Neural crest cell (in vitro differentiated cells): ENCODE results near the gene ZMIZ1. TPM values are rescaled to one million over a fixed set of nuclear protein-coding genes. Genes with fewer than 3 reads are reported as not detected.

Experiments used
- DNase-seq: peaks from one replicate; pipeline ENCODE4 v3.0.0; 2021; ENCODE audit warnings: low read depth, mixed read lengths, low spot score
- H3K27ac Mint-ChIP-seq: one replicate; pipeline ENCODE4 v1.8.0; 2021; ENCODE audit warnings: mild to moderate bottlenecking, mixed read lengths; ENCODE audit not compliant: unreplicated experiment
- H3K27me3 Mint-ChIP-seq: 2 replicates; pipeline ENCODE4 v1.8.0; 2021; ENCODE audit warnings: low read depth, mild to moderate bottlenecking, mixed read lengths
- H3K36me3 Mint-ChIP-seq: 2 replicates; pipeline ENCODE4 v1.8.0; 2021; ENCODE audit warnings: low read depth, mild to moderate bottlenecking, mixed read lengths
- H3K4me1 Mint-ChIP-seq: 2 replicates; pipeline ENCODE4 v1.8.0; 2021; ENCODE audit warnings: mixed read lengths
- H3K4me3 Mint-ChIP-seq: one replicate; pipeline ENCODE4 v1.8.0; 2021; ENCODE audit warnings: mild to moderate bottlenecking, mixed read lengths
- H3K9me3 Mint-ChIP-seq: 2 replicates; pipeline ENCODE4 v1.8.0; 2021; ENCODE audit warnings: mixed read lengths
- CTCF ChIP-seq: fragments of 200-600 bp; sonication (generic); conservative IDR thresholded peaks from 2 replicates; pipeline ENCODE4 v1.5.0; 2021; ENCODE audit warnings: antibody characterized with exemption, mild to moderate bottlenecking
- total RNA-seq: library from RNA; stranded (reverse); gene quantifications from 2 replicates; pipeline ENCODE4 v1.2.1, GENCODE V29; 2021

The ZMIZ1 gene
- total RNA-seq, 1 donor from 2014 or later: 92.0 TPM

- Mint-ChIP-seq H3K4me1 (peaks cover 86% of the 10 kb centered on the region), H3K27me3 (no peaks in the 10 kb centered on the region), H3K27ac (no peak overlapping the region), H3K4me3 (peak overlapping the region; percentile 41), H3K9me3 (no peaks in the 10 kb centered on the region), H3K36me3 (no peaks in the 10 kb centered on the region)
- no peak for TF ChIP-seq CTCF
- no peak for DNase-seq
These were observed 113.1 kb downstream of the ZMIZ1 start for GRCh38 chr10:79181698-79182521.

DNA sequence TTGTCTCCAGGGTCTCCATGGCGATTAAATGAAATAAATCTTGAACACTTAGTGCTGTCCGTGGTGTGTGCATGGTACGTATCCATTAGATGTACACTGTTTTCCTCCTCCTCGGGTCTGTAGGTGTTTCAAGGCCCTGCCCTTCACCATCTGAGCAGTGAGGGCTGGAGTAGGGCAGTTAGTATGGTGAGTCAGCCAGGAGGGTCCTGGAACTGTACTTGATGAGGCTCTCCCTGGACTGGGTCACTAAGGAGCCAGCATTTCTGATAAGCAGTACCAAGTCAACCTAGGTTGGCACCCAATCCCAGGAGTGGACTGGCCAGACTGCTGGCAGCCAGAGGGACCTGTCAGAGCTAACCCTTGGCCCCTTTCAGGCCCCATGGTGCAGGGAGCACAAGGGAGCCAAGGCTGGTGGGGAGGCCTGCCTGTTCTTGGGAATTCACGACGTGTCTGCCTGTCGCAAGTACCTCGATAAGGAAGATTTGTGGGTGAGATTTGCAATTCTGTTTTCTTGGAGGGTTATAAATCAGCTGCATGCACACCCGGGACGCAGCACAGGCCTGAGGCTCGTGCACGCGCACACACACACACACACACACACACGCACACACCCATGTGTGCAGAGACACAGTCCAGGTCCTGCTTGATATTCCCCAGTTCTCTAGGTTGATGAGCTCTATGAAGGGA is 114.2 kb downstream of the ZMIZ1 start:
- Mint-ChIP-seq H3K4me3 (peak overlapping the region; percentile 68), H3K4me1 (peaks cover 87% of the 10 kb centered on the region), H3K27ac (peak overlapping the region; percentile 54), H3K9me3 (no peaks in the 10 kb centered on the region), H3K36me3 (no peaks in the 10 kb centered on the region), H3K27me3 (no peaks in the 10 kb centered on the region)
- DNase-seq: no peak
- no peak for TF ChIP-seq CTCF

GRCh38 chr10:79183468-79183865 is 114.7 kb downstream of the ZMIZ1 start:
- peak overlapping the region; percentile 36 for H3K27ac Mint-ChIP-seq
- no peaks in the 10 kb centered on the region for H3K36me3 Mint-ChIP-seq
- peaks cover 87% of the 10 kb centered on the region for H3K4me1 Mint-ChIP-seq
- DNase-seq: no peak
- peak overlapping the region; percentile 68 for H3K4me3 Mint-ChIP-seq
- no peak for TF ChIP-seq CTCF
- H3K9me3 Mint-ChIP-seq: no peaks in the 10 kb centered on the region
- H3K27me3 Mint-ChIP-seq: no peaks in the 10 kb centered on the region

DNA sequence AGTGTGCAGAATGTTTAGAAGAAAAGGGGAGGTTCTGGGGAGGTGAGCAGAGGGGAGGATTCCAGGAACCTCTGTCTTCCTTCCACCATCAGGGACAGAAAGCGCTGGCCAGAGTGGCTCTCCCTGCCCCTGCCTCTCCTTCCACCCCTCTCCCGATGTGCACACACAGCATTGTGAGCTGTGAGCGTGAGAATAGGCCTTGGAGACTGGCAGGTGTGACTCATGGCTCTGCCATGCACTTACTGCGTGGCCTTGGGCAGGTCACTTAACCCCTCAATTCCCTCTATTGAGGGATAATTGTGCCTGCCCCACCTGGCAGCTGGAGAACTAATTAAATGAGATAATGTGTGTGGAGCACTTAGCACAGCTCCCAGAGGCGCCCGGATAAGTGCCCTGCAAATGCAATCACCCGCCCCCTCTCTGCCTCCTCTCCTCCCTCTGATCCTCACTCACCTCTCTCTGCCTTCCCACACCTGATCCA is 115.4 kb downstream of the ZMIZ1 start:
- no peaks in the 10 kb centered on the region for H3K27me3 Mint-ChIP-seq
- H3K9me3 Mint-ChIP-seq: no peaks in the 10 kb centered on the region
- no peak for DNase-seq
- H3K4me3 Mint-ChIP-seq: peak overlapping the region; percentile 68
- peaks cover 87% of the 10 kb centered on the region for H3K4me1 Mint-ChIP-seq
- peak overlapping the region; percentile 73 for H3K27ac Mint-ChIP-seq
- no peak for TF ChIP-seq CTCF
- H3K36me3 Mint-ChIP-seq: no peaks in the 10 kb centered on the region

DNA sequence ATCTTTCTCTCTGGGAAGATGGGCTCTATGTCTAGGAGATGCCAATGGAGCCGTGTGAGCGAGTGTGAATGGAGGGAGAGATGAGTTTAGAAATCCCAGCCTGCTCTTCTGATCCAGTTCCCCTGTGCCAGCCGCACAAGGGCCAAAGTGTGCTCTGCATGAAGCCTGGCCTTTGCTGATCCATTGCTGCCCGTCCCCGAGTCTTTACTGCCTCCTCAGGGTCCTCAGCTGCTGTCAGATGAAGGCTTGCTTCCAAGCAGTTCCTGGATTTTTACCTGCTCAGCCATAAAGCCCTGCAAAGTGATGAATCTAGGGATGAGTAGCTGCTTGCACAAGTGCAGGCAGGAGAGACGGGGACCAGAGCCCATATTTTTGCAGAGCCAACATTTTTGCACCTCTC is 115.9 kb downstream of the ZMIZ1 start:
- no peak for TF ChIP-seq CTCF
- peaks cover 83% of the 10 kb centered on the region for H3K4me1 Mint-ChIP-seq
- no peak for DNase-seq
- no peaks in the 10 kb centered on the region for H3K27me3 Mint-ChIP-seq
- H3K27ac Mint-ChIP-seq: peak overlapping the region; percentile 73
- no peaks in the 10 kb centered on the region for H3K36me3 Mint-ChIP-seq
- no peaks in the 10 kb centered on the region for H3K9me3 Mint-ChIP-seq
- peak overlapping the region; percentile 47 for H3K4me3 Mint-ChIP-seq
